GM18508 (cell line): ENCODE data around the gene RAB31.

ENCODE experiments used
- ATAC-seq: cut with Tn5 transposase; IDR thresholded peaks from one replicate; pipeline ENCODE4 v1.9.1; 2021; ENCODE audit warnings: moderate number of reproducible peaks; ENCODE audit not compliant: insufficient read depth, unreplicated experiment

The RAB31 gene

GRCh38 chr18:9829397-9829712 is 121.3 kb downstream of the RAB31 start:
- ATAC-seq, result no peak

DNA sequence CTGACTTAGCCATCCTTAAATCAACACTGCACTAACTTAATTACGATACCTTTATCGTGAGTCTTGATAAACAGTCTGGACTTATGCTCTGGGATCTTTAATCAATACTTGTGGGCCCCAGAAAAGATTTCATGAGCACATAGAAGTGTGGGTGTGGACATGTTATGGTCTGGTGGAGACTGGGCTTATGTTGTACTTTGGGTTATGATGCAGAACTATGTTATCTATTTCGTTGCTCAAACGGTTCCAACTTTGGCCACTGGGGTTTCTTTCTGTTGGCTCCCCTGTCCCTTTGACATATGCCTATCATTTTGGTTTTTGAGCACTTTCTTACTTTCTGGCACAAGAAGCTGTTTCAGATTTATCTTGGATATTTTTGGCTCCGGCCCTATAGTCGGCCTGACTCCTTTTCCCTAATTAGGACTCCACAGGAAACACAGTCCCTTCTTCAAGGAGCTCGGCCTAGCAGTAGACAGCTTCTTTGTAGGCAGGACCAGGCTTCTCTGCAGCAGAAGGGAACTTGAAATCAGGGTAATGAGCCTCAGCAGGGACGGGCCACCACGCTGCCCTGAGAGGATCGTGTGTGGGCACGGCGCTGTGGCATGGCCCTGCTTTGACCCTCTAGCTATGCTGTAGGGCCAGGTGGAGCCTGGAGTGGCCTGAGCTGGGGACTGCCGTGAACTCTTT is 123.1 kb downstream of the RAB31 start:
- ATAC-seq, result no peak

GRCh38 chr18:9831723-9832199 is 123.7 kb downstream of the RAB31 start:
- no peak for ATAC-seq

DNA sequence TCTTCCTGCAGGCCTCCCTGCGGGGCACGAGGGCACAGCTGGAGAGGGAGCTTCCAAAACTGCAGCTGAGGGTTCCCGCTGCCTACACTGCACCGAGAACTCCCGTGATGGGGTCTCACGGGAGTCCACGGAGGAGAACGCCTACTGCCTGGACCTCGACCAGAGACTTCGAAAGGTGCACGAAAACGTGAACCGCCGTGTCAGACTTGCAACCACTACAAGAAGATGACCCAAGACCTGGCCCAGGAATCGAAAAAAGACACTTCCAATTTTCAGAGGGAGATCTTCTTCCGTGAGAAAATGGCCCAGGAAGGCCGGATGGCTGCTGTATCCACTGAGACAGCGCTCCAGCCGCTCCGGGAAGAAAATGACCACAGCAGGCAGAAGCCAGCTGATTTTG is 124.8 kb downstream of the RAB31 start:
- ATAC-seq, result no peak

DNA sequence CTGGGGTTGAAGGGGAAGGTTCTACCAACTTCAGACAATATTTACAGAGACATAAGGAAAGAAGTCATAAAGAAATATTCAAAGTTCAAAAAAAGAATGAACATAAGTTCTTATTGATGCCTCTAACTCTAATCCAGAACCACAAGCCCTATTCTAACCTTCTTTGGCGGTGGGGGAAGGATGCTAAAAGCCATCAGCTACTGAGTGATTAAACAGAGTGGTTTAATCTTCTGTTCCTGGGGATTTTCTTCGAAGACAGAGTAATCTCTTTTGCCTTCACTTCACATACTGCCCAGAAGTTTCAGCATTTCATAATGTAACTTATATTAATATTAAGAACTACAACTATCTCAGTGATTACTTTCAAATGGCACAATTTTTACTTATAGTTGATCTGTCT is 126.5 kb downstream of the RAB31 start:
- ATAC-seq, result no peak

DNA sequence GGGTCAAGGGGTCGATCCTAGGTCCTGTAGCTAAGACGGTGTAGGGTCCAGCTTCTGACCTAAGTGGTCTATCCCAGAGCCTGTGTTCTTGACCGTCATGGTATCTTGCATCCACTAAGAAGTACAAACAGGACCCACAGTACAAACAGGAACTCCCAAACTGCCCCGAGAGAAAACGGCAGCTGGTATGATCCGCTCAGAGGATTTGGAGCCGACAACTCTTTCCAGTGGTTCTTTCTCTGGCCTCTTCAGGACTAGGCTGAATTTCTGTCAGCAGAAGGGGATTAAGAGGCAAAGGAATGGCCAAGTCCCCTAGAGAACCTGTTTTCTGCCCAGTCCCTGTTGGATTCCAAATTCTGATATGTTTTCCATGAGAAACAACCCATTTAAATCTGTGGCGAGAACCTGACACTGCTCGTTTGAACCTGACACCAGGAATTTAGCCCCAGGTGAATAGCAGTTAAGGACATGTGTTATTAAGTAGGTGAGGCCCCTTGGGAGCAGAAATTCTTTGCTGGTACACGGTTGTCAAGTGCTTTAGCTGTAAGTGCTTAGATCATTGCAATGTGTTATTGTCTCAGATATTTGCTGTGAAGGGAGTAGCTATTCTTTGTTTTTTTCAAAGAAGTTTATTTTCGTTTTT is 127.1 kb downstream of the RAB31 start:
- no peak for ATAC-seq

DNA sequence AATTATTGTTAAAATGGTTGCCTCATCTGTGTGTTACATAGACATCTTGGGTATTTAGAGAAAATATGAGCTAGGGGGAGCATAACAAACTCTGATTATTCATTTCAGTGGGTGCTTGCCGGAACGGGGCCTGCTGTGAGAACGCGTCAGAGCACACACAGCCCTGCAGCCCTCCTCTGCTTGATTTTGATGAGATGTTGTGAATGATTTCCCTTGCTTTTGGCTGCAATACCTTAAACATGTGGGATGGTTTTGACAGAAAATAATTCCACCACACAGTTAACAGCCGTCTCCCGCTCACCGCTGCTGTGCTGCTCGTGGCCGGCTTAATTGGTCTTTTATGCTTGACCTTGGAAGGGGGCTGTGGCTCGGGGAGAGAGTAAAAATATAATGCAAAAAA is 127.7 kb downstream of the RAB31 start:
- no peak for ATAC-seq

DNA sequence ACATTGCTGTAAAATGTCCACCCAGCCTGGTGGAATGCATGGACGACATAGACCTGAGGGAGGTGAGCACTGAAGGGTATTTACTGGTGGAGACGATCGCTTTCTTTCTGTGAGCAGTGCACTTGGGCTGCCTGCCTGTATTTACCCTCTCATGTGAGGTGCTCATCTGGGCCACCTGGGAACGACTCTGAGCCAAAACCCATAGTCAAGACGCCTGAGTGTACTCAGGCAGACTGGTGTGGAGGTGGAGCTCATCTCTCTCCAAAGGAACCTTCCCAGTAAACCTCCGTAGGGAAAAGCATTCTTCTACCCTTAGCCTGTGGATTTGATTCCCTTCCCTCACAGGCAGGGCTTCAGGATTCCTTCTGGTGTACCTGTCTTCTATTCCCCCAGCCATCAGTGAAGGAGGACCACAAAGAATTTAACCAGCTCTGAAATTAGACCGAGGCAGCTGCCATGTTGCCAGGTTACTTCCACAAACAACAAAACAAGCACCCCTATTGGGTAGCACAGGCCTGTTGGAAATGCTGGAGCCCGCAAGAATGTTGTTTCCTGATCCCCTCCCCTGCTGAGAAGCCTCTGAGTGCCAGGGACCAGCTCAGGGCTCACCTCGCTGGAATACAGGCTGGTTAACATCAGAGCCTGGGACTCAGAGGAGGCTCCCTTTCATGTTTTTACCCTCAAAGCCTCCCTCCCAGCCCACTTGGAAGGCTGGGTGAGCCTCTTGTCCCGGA is 130.2 kb downstream of the RAB31 start:
- ATAC-seq, result no peak

- no peak for ATAC-seq
These were observed 131.1 kb downstream of the RAB31 start for GRCh38 chr18:9839211-9839610.

DNA sequence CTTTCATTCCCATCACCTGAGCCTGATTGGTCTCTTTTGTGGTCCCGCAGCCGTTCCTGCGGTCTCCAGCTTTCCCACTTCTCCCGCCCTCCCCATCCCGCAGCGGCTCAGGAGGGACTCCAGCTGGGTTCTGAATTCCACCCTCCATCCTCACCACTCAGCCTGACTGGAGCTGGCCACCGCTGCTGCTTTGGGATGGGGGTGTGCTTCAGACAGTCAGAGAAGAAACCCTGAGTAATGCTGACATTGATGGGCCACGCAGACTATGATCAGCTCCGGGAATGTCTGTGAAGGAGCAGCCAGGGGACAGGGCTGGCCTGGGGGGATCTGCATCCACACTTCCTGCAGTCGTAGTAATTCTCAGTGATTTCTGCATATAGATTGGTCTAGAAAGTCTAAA is 131.8 kb downstream of the RAB31 start:
- ATAC-seq, result no peak

DNA sequence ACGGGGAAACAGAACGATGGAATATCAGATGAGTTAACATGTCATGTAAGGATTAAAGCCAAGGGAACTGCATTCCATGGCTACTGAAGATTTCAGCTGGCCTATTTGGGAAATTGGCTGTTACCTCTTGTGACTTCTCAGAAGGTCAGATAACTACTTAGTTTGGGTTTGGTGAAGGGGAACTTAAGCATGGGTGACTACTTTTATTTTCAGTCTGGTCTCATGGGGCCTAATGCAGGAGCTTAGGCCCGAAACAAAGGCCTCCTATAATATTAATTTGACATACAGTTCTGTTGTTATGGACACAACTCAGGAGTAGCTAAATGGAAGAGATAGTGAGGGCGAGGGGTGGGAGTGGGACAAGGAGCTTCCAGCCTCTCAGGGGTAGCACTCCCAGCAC is 133.7 kb downstream of the RAB31 start:
- no peak for ATAC-seq

DNA sequence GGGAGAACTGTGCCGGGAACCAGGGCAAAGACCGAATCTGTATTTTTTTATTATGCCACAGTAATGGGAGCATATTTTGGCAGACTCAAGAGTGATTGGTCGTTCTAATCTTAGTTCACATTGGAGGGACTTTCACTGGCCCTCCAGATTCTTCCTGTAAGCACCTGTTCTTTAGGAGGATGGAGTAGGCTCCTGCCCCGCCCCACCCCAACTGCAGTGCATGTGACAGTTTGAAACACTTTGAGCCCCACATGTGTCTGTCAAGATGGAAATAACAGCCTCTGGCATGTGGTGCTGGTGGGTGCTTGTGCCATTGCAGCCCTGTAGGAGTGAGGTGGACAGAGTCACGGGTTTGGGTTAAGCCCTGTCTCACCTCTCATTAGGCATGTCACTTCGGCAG is 134.3 kb downstream of the RAB31 start:
- no peak for ATAC-seq

DNA sequence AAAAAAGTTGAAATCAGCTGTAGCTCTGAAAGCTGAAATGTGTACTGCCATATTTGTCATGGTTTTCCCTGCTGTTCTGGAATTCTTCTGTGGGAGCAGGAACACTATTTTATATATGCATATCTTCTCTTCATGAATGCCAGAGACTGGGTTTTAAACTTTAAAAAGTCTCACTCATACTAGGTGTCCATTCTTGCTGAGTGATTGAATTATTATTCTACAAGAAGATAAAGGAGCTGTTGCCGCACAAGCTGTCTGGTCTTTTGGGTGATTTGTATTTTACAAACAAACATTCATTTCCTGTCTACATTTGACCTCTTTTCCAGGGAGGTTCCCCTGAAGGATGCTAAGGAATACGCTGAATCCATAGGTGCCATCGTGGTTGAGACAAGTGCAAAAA is 137.2 kb downstream of the RAB31 start:
- ATAC-seq, result no peak

DNA sequence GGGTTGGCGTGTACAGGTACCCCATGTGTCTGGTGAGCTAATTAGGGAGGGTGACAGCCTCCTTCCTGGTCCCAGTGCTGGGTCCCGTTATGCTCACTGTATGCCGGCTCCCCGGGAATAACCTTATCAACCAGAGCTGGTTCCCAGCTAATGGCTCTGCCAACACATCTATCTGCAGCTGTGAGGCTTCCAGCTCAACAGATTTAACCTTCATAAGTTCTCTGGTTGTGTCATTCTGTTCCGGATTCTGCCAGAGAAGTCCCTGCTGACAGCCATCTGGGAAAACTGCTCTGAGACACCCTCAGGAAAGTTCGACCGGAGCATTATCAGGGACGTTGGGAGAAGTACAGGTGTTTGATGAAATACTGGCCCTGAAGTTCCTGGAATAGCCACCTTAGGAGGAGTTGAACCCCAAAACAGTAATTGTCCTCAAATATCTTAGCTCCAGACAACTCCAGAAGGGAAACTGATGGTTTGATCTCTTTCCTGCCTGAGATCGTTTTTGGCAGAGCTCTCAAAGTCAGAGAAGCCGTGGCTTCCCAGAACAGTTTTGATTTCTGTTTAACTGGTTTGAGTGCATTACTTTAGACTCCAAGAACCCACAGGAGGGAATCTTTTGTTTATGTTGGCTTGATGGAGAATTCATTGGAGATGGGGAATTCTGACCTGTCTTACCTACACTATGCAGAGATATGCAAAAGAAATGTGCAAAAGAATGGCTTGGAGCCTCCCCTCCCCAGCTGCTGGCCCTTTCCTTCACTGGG is 138.2 kb downstream of the RAB31 start:
- ATAC-seq, result no peak

DNA sequence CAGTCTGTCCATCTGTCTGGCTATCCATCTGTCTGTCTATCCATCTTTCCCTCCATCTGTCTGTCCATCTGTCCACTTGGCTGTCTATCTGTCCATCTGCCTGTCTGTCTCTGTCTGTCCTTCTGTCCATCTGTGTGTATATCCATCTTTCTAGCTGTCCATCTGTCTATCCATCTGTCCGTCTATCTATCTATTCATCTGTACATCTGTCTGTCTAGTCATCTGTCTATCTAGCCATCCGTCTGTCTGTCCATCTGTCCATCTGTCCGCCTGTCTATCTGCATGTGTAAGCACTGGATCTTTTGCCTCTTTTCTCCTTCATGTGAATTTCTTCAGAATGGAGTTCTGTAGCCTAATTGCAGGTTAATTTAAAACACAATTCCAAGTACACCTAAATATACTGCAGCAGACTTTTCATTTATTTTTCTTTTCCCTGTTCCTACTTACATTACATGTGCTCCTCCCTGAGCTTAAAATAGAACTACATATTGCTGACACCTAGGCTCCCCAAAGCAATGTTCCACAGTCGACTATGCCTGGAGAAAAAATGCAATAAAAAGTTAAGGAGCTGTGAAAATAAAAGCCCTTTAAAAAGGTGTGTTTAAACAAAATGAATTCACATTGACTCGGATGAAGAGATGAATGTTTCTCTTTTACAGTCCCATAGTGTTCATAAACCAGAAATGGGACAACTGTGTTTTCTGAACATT is 140.2 kb downstream of the RAB31 start:
- ATAC-seq, result no peak

DNA sequence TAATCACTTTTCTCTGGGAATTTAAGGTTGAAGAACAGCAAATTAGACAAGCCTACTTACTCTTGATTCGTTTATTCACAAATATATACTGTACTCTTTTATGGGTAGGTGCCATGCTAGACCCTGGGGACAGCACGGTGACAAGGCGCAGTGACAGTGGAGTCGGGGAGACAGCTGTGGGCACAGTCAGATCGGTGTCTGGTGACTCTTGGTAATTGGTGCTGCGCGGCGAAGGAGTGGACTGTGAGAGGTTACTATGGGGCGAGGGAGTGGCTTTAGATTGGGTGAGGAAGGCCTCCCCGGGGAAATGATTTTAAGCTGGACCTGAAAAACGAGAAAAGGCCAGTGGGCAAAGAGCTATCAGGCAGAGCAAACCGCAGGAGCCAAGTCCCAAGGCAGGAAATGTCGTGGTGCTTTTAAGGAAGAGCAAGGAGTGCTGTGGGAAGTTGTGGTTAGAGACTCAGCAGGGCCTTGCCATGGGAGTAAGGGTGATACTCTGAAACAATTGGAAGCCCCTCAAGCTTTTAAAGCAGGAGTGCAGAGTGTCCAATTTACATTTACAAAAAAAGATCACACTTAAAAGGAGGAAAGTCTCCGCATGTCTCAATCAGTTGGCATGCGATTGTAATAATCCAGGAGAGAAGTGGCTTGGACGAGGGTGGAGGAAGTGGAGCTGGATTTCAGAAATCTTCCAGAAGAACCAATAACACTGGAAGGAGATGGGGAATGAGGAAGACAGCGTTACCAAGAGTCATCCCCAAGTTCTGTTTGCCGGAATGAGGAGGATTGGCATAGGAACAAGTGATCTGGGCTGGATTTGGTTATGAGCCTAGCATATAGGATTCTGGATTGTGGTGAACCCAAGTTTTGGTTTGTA is 141.5 kb downstream of the RAB31 start:
- no peak for ATAC-seq

DNA sequence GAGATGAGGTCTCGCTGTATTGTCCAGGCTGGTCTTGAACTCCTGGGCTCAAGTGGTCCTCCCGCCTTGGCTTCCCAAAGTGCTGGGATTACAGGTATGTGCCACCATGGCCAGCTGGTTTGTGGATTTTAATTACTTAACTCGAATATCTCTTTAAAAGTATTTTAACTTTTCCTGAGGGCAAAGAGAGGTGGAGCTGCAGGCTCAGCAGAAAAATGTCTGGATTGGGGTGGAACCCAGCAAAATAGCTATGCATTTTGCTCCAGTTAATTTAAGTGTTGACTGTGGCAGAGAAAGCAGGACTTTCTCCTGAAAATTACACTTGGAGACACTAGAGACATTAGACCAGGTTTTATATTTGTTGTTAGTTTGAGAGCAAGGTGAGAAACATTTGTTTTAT is 142.2 kb downstream of the RAB31 start:
- ATAC-seq, result no peak

DNA sequence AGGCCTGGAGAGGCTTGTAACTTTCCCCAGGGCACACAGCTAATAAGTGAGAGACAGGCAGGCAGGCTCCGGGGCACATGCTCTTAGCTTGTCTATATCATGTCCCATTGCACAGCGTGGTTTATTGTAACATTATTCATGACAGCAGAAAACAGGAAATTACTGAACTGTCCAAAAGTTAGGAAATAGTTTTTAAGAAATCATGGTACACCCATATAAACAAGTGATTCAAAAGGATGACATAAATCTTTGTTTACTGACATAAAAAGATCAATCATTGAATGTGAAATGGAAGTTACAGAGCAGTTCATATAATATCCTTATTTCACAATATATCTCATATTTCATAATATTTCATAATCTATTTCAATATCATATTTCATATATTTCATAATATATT is 143.4 kb downstream of the RAB31 start:
- ATAC-seq, result no peak

GRCh38 chr18:9852266-9853081 is 144.4 kb downstream of the RAB31 start:
- ATAC-seq, result no peak
